Measurements from ENCODE around the gene AXL. TPM values are rescaled to one million over a fixed set of nuclear protein-coding genes. Genes with fewer than 3 reads are reported as not detected.

The AXL gene
- total and polyA plus RNA-seq, 9 of the 15 experiments (the other 6 are each of a cell fraction or from before 2014, with no cell fraction given) = 0.80 to 6.6 (median 1.6) TPM

- FAIRE-seq = no peak
- peaks cover 33% of the 10 kb centered on the region for H3K79me2 ChIP-seq (ENCODE audit: control insufficient read depth, insufficient read depth, low read length)
- no TSS peak for BruUV-seq (replicated peaks)
- peak overlapping the region; percentile 64 for H3K4me3 ChIP-seq
- H3K4me2 ChIP-seq (ENCODE audit: insufficient read depth, low read length) = peak overlapping the region; percentile 99
- no peaks in the 10 kb centered on the region for H4K20me1 ChIP-seq (replicated peaks; ENCODE audit: control insufficient read depth, insufficient read depth, low read length)
- POLR2A ChIA-PET = interaction anchor here (1.0 to 3.0 kb wide), 3 partner anchors 58 to 75 kb away, joined by 3 to 16 read pairs (median 7); no protein-coding TSS in a partner anchor
- H3K9me1 ChIP-seq (ENCODE audit: control insufficient read depth, insufficient read depth, low read length) = no peaks in the 10 kb centered on the region
- in situ Hi-C loops (cut with MboI) (loop anchor here (5.0 kb wide), 1 partner anchor 59 kb away; no protein-coding TSS in a partner anchor), intact Hi-C loops (cut with micrococcal nuclease) (loop anchor here (1.0 to 5.0 kb wide), 4 partner anchors 34 to 134 kb away; partner anchors contain the start of gene TGFB1)
- H3K27me3 ChIP-seq (ENCODE audit: control insufficient read depth in 2 of 2, insufficient read depth in 2 of 2, low read length in 2 of 2) = peaks cover 3 to 29% of the 10 kb centered on the region in 2 experiments; a peak in 4 of 5 replicates
- TF ChIP-seq ELF1 (tag; IDR thresholded peaks at IDR 0.05) (0 out of 2 replicates have a peak, but pooled peaks have one; percentile 2), CREB3 (tag; conservative IDR thresholded peaks at IDR 0.05; ENCODE audit: low read depth) (no peak), ARHGAP35 (IDR thresholded peaks at IDR 0.05; ENCODE audit: partially characterized antibody) (peak; percentile 53), FOXK2 (conservative IDR thresholded peaks at IDR 0.05 in 1 of 2, IDR thresholded peaks at IDR 0.05 in 1 of 2; ENCODE audit: low read depth in 2 of 2) (peak in 1 of 2 experiments; percentile 50; a peak in 3 of 4 replicates)
- H3K4me1 ChIP-seq (replicated peaks in 1 of 2; ENCODE audit: control insufficient read depth in 2 of 2, insufficient read depth in 2 of 2, low read length in 2 of 2) = peaks cover 6 to 24% of the 10 kb centered on the region in 2 experiments; a peak in 4 of 5 replicates
- H3K9ac ChIP-seq (ENCODE audit: insufficient read depth in 1 of 2, low read depth in 2 of 2, low read length in 2 of 2) = peak overlapping the region in 1 of 2 experiments; percentile 92; a peak in 2 of 4 replicates
- no peak for DNase-seq (ENCODE audit: extremely low read depth in 1 of 4, low spot score in 3 of 4)
- peaks cover 3% of the 10 kb centered on the region; the same call in 2 of the 3 replicates for H3K36me3 ChIP-seq (ENCODE audit: control insufficient read depth, insufficient read depth, low read length)
- H3K27ac ChIP-seq (ENCODE audit: extremely low read depth, low read depth, low read length) = no peak overlapping the region; the same call in 2 of the 3 replicates
- ATAC-seq = no peak
- peak overlapping the region; percentile 94 for H2AFZ ChIP-seq (ENCODE audit: low read depth, low read length)
- CTCF ChIA-PET (ENCODE audit: low intra/inter-chr PET ratio) = interaction anchor here (0.6 to 2.7 kb wide), 5 partner anchors 39 to 598 kb away, joined by 3 to 25 read pairs (median 7); no protein-coding TSS in a partner anchor
- no peaks in the 10 kb centered on the region for H3K9me3 ChIP-seq (replicated peaks; ENCODE audit: control insufficient read depth, insufficient read depth, low read depth, low read length)
- WGBS (ENCODE audit: insufficient coverage, low coverage, missing lambda C conversion rate) = 55% methylated on average over 10 of the region's 10 CpGs
These were observed 42.6 kb downstream of the AXL start for GRCh38 chr19:41261474-41262190.
